ENCODE data around the gene IGSF9. TPM values are rescaled to one million over a fixed set of nuclear protein-coding genes. Genes with fewer than 3 reads are reported as not detected.

IGSF9 gene
- total RNA-seq, 1 donor from 2014 or later: 68.2 TPM

DNA sequence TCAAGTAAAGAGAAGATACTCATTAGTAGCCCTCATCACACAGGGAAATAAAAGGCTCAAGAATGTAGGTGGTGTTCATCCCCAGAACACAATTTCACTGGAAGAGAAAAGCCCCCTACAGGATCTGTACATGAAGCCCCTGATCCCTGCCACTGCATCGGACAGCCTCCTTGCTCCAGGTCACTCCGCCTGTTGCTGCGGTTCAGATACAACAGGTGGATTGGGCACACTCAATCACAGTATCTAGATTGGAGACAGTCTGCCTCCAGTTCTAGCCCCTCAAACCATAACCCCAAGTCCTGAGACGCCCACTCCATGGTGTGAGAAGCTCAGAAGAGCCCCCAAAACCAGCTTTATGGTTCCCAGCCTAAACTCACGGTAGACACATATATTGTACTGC lies 7.5 kb upstream of the IGSF9 start:
- no peak overlapping the region for H3K4me3 Mint-ChIP-seq (ENCODE audit: low read depth)
- H3K4me1 Mint-ChIP-seq (ENCODE audit: low read depth): peaks cover 8% of the 10 kb centered on the region
- H3K36me3 Mint-ChIP-seq (ENCODE audit: insufficient read depth): no peaks in the 10 kb centered on the region
- peaks cover 49% of the 10 kb centered on the region for H3K27me3 Mint-ChIP-seq
- H3K27ac Mint-ChIP-seq: no peak overlapping the region
- no peak for DNase-seq (ENCODE audit: low spot score, unreplicated experiment)
- TF ChIP-seq, protein P1, sequence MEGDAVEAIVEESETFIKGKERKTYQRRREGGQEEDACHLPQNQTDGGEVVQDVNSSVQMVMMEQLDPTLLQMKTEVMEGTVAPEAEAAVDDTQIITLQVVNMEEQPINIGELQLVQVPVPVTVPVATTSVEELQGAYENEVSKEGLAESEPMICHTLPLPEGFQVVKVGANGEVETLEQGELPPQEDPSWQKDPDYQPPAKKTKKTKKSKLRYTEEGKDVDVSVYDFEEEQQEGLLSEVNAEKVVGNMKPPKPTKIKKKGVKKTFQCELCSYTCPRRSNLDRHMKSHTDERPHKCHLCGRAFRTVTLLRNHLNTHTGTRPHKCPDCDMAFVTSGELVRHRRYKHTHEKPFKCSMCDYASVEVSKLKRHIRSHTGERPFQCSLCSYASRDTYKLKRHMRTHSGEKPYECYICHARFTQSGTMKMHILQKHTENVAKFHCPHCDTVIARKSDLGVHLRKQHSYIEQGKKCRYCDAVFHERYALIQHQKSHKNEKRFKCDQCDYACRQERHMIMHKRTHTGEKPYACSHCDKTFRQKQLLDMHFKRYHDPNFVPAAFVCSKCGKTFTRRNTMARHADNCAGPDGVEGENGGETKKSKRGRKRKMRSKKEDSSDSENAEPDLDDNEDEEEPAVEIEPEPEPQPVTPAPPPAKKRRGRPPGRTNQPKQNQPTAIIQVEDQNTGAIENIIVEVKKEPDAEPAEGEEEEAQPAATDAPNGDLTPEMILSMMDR (IDR thresholded peaks at IDR 0.05; ENCODE audit: unreplicated experiment): no peak
- H3K9me3 Mint-ChIP-seq (ENCODE audit: low read depth): no peaks in the 10 kb centered on the region

DNA sequence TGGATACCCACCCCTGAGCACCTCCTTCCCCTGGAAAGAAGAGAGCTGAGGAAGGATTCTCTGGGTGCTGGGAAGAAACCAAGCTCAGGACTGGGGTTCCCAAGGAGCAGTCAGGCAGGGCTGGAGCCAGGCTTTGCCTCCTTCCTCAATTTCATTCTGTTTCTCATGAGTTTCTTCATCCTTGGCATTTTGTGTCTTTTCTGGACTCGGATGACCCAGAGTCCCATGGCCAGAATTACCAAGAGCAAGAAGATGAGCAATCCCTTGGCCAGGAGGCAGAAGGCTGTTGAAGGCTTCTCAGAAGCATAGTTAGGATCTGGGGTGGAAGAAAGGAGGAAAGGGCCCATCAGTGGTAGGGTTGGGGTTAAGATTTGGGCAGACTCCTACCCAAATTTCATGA lies 6.1 kb upstream of the IGSF9 start:
- Mint-ChIP-seq H3K27me3 (peaks cover 49% of the 10 kb centered on the region), H3K4me3 (ENCODE audit: low read depth) (no peak overlapping the region), H3K27ac (no peak overlapping the region), H3K4me1 (ENCODE audit: low read depth) (peaks cover 5% of the 10 kb centered on the region), H3K36me3 (ENCODE audit: insufficient read depth) (no peaks in the 10 kb centered on the region), H3K9me3 (ENCODE audit: low read depth) (no peaks in the 10 kb centered on the region)
- TF ChIP-seq, protein P1 (IDR thresholded peaks at IDR 0.05; ENCODE audit: unreplicated experiment): no peak
- DNase-seq (ENCODE audit: low spot score, unreplicated experiment): no peak

DNA sequence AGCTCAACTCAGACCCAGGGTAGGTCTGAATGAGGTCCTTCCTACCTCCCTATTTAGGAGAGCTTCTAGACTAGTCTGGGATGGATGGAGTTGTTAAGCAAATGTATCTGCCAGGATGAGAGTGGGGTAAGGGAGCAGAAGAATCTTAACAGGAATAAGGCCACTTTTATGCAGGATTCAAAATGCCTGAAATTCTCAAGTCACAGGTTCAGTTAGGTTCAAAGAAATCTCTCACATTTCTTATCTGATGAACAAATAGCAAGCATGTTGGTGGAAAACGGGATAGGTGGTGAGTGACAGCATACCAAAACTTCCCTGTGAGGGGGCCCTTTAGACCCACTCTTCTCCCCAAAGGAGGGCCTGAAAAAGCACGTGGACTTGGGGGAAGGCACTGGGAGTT lies 5.6 kb upstream of the IGSF9 start:
- DNase-seq (ENCODE audit: low spot score, unreplicated experiment): no peak
- H3K27ac Mint-ChIP-seq: no peak overlapping the region

DNA sequence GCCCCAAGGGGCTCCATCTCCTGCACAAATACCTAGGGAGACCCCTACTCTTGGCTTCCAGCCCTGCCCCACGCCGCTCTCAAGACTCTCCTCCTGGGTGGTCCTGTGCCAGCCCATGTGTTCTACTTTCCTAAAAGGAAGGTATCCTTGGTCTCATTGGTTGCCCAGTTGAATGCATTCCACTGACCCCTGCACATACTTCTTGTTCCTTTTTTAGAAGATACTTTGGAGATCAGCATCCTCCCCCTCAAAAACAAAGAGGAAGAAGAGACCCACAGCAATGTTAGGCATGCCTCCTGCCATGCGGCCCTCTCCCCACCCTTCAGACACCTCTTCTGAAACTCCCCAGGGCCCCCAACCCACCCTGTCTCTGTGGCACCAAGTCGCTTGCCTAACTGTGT lies 4.6 kb upstream of the IGSF9 start:
- no peak overlapping the region for H3K4me3 Mint-ChIP-seq (ENCODE audit: low read depth)
- peaks cover 11% of the 10 kb centered on the region for H3K4me1 Mint-ChIP-seq (ENCODE audit: low read depth)
- H3K27ac Mint-ChIP-seq: peak overlapping the region; percentile 28
- peaks cover 45% of the 10 kb centered on the region for H3K27me3 Mint-ChIP-seq
- no peaks in the 10 kb centered on the region for H3K9me3 Mint-ChIP-seq (ENCODE audit: low read depth)
- TF ChIP-seq, protein P1 (IDR thresholded peaks at IDR 0.05; ENCODE audit: unreplicated experiment): no peak
- DNase-seq (ENCODE audit: low spot score, unreplicated experiment): no peak
- no peaks in the 10 kb centered on the region for H3K36me3 Mint-ChIP-seq (ENCODE audit: insufficient read depth)

More for the DNA sequence above, 5.6 kb upstream of the IGSF9 start:
- Mint-ChIP-seq H3K4me3 (ENCODE audit: low read depth) (no peak overlapping the region), H3K36me3 (ENCODE audit: insufficient read depth) (no peaks in the 10 kb centered on the region), H3K9me3 (ENCODE audit: low read depth) (no peaks in the 10 kb centered on the region), H3K4me1 (ENCODE audit: low read depth) (peaks cover 7% of the 10 kb centered on the region), H3K27me3 (peaks cover 49% of the 10 kb centered on the region)
- TF ChIP-seq, protein P1 (IDR thresholded peaks at IDR 0.05; ENCODE audit: unreplicated experiment): no peak

DNA sequence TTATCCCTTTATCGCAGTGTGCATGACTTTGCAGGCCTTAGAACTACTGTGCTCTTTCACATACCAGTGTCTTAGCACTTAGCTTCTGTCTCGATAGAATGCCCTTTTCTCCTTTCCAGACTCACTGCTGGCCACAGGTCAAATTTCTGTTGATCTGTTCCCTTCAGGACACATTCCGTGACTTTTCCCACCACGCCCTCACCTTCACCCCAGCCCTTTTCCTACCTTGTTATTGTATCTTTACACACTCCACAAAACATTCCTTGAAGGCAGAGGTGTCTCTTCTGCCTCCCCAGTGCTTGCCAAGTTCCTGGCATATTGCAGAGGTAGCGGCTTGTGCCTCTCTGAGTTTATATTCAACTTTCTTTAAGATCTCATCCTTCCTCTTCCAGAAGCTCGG lies 3.7 kb upstream of the IGSF9 start:
- Mint-ChIP-seq H3K27me3 (peaks cover 41% of the 10 kb centered on the region), H3K4me1 (ENCODE audit: low read depth) (peaks cover 19% of the 10 kb centered on the region), H3K9me3 (ENCODE audit: low read depth) (no peaks in the 10 kb centered on the region), H3K36me3 (ENCODE audit: insufficient read depth) (no peaks in the 10 kb centered on the region), H3K27ac (peak overlapping the region; percentile 67), H3K4me3 (ENCODE audit: low read depth) (no peak overlapping the region)
- DNase-seq (ENCODE audit: low spot score, unreplicated experiment): no peak
- TF ChIP-seq, protein P1 (IDR thresholded peaks at IDR 0.05; ENCODE audit: unreplicated experiment): no peak
